Loucy (cell line): ENCODE results near the gene ATF5.
"Not testable (repeated sequence)": the region's sequence is repeated elsewhere in the genome, so short reads cannot be mapped to it uniquely, and the experiment has no call there.

Source experiments
- H2AFZ ChIP-seq: fragments of 200-600 bp; sonication (generic); 2 replicates; pipeline ENCODE4 v1.6.0; 2016; ENCODE audit warnings: antibody characterized with exemption, mild to moderate bottlenecking, low read length, moderate library complexity
- H3F3A ChIP-seq: fragments of 200-600 bp; 2 replicates; pipeline ENCODE4 v1.6.0; 2016; ENCODE audit warnings: antibody characterized with exemption, low read depth, mild to moderate bottlenecking
- H3K27me3 ChIP-seq: fragments of 200-600 bp; sonication (generic); 2 replicates; pipeline ENCODE4 v1.6.1; 2014; ENCODE audit warnings: low read length, mild to moderate bottlenecking; ENCODE audit not compliant: insufficient read depth, poor library complexity, severe bottlenecking
- H3K36me3 ChIP-seq: fragments of 200-600 bp; sonication (generic); 2 replicates; pipeline ENCODE4 v1.6.1; 2016; ENCODE audit warnings: low read length; ENCODE audit not compliant: insufficient read depth
- H3K4me1 ChIP-seq: fragments of 200-600 bp; sonication (generic); 2 replicates; pipeline ENCODE4 v1.5.1; 2014; ENCODE audit warnings: low read length, mild to moderate bottlenecking; ENCODE audit not compliant: insufficient read depth, poor library complexity, severe bottlenecking
- H3K4me2 ChIP-seq: fragments of 200-600 bp; sonication (generic); 2 replicates; pipeline ENCODE4 v1.6.0; 2014; ENCODE audit warnings: antibody characterized with exemption, low read length, low read depth, mild to moderate bottlenecking; ENCODE audit not compliant: poor library complexity, severe bottlenecking
- H3K4me3 ChIP-seq: fragments of 200-600 bp; sonication (generic); 2 replicates; pipeline ENCODE4 v1.5.1; 2014; ENCODE audit warnings: low read length, mild to moderate bottlenecking, mixed read lengths; ENCODE audit not compliant: poor library complexity, severe bottlenecking
- H3K79me2 ChIP-seq: fragments of 200-600 bp; sonication (generic); 2 replicates; pipeline ENCODE4 v1.6.1; 2014; ENCODE audit warnings: low read length; ENCODE audit not compliant: insufficient read depth
- H3K9ac ChIP-seq: fragments of 200-600 bp; sonication (generic); 2 replicates; pipeline ENCODE4 v1.6.0; 2014; ENCODE audit warnings: mild to moderate bottlenecking, low read depth, low read length, moderate library complexity; ENCODE audit not compliant: poor library complexity, severe bottlenecking
- H3K9me2 ChIP-seq: fragments of 200-600 bp; sonication (generic); replicated peaks from 2 replicates; pipeline ENCODE4 v1.6.1; 2016; ENCODE audit warnings: low read depth, low read length, mixed read lengths
- H3K9me3 ChIP-seq: fragments of 200-600 bp; sonication (generic); 2 replicates; pipeline ENCODE4 v1.6.1; 2014; ENCODE audit warnings: mild to moderate bottlenecking, antibody characterized with exemption, low read length, low read depth; ENCODE audit not compliant: insufficient read depth
- H4K20me1 ChIP-seq: fragments of 200-600 bp; sonication (generic); 2 replicates; pipeline ENCODE4 v1.6.0; 2014; ENCODE audit warnings: antibody characterized with exemption, low read length, mild to moderate bottlenecking; ENCODE audit not compliant: insufficient read depth, poor library complexity, severe bottlenecking
- EZH2phosphoT487 ChIP-seq: fragments of 200-600 bp; IDR thresholded peaks from 2 replicates; pipeline ENCODE4 v1.6.1; 2018; ENCODE audit warnings: antibody characterized with exemption, mild to moderate bottlenecking, moderate library complexity, borderline replicate concordance
- TF ChIP-seq, protein P1 (sequence below): fragments of 200-600 bp; sonication (generic); conservative IDR thresholded peaks from 2 replicates; pipeline ENCODE4 v1.5.1; 2014; ENCODE audit warnings: mild to moderate bottlenecking, antibody characterized with exemption, low read length

Gene ATF5

DNA sequence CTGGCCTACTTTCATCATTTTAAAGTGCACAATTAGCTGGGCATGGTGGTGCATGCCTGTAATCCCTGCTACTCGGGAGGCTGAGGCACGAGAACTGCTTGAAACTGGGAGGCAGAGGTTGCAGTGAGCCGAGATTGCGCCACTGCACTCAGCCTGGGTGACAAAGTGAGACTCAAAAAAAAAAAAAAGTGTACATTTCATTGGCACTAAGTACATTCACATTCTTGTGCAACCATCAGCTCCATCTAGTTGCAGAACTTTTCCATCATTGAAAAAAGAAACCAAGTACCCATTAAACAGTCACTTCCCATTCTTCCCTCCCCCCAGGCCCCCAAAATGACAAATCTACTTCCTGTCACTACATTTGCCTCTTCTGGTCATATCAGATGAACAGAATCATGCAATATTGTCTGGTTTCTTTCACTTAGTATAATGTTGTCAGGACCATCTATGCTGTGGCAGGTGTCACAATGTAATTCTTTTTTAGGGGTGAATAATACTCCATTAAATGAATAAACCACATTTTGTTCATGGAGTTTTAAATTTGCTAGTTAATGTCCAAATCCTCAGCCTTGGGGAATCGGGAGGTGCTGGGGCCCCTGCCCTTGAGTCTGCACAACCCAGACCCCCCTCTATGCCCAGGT, 39.4 kb downstream of the ATF5 start:
- Histone ChIP-seq H3K4me2 (no peak overlapping the region), H3F3A (no peaks in the 10 kb centered on the region), H3K9ac (no peak overlapping the region), H3K9me3 (no peaks in the 10 kb centered on the region), H3K9me2 (no peaks in the 10 kb centered on the region), H3K4me1 (no peaks in the 10 kb centered on the region), H3K36me3 (no peaks in the 10 kb centered on the region), H3K27me3 (no peaks in the 10 kb centered on the region), H2AFZ (no peak overlapping the region), H4K20me1 (no peaks in the 10 kb centered on the region), H3K79me2 (no peaks in the 10 kb centered on the region), H3K4me3 (no peak overlapping the region)
- TF ChIP-seq, protein P1, sequence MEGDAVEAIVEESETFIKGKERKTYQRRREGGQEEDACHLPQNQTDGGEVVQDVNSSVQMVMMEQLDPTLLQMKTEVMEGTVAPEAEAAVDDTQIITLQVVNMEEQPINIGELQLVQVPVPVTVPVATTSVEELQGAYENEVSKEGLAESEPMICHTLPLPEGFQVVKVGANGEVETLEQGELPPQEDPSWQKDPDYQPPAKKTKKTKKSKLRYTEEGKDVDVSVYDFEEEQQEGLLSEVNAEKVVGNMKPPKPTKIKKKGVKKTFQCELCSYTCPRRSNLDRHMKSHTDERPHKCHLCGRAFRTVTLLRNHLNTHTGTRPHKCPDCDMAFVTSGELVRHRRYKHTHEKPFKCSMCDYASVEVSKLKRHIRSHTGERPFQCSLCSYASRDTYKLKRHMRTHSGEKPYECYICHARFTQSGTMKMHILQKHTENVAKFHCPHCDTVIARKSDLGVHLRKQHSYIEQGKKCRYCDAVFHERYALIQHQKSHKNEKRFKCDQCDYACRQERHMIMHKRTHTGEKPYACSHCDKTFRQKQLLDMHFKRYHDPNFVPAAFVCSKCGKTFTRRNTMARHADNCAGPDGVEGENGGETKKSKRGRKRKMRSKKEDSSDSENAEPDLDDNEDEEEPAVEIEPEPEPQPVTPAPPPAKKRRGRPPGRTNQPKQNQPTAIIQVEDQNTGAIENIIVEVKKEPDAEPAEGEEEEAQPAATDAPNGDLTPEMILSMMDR = no peak
- TF ChIP-seq EZH2phosphoT487 = no peak

DNA sequence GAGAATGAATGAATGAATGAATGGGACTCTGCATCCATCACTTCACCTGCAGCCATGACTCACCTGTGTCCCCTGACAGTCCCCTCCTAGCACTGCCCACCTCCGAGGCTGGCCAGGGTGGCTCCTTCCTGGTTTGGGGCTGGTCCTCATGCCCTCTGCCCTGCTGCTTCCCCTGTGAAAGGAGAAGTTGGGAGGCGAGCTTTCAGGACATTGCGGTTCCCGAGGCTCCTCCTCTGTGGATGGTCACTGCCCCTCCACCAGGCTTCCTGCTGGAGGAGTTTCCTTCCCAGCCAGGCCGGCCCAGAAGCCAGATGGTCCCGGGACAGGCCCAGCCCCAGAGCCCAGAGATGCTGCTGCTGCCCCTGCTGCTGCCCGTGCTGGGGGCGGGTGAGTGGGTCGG, 40.4 kb downstream of the ATF5 start:
- H3K9me3 ChIP-seq, H4K20me1 ChIP-seq, H3K4me1 ChIP-seq, H3K79me2 ChIP-seq, H3F3A ChIP-seq, H3K4me2 ChIP-seq, H3K36me3 ChIP-seq, H3K9ac ChIP-seq, H3K9me2 ChIP-seq, H2AFZ ChIP-seq, H3K4me3 ChIP-seq, H3K27me3 ChIP-seq: not testable (repeated sequence)

DNA sequence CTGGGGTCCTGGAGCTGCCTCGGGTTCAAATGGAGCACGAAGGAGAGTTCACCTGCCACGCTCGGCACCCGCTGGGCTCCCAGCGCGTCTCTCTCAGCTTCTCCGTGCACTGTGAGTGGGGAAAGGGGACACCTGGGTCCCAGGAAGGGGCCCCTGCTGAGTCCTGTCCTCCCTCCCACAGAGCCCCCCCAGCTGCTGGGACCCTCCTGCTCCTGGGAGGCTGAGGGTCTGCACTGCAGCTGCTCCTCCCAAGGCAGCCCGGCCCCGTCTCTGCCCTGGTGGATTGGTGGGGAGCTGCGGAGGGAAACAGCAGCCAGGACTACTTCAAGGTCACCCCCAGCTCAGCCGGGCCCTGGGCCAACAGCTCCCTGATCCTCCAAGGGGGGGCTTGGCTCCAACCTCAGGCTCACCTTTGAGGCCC, 43.0 kb downstream of the ATF5 start:
- H3K9ac ChIP-seq = no peak overlapping the region
- H3K36me3 ChIP-seq = 0 out of 2 replicates have a peak, but pooled peaks cover 10% of the 10 kb centered on the region
- no peaks in the 10 kb centered on the region for H3K4me1 ChIP-seq

More for the DNA sequence above, 43.0 kb downstream of the ATF5 start:
- Histone ChIP-seq H3K79me2 (no peaks in the 10 kb centered on the region), H3F3A (no peaks in the 10 kb centered on the region), H2AFZ (no peak overlapping the region), H3K9me2 (no peaks in the 10 kb centered on the region), H4K20me1 (no peaks in the 10 kb centered on the region), H3K4me2 (no peak overlapping the region), H3K4me3 (no peak overlapping the region), H3K9me3 (no peaks in the 10 kb centered on the region), H3K27me3 (no peaks in the 10 kb centered on the region)
- TF ChIP-seq, protein P1 = no peak
- no peak for TF ChIP-seq EZH2phosphoT487
